8988T (cell line): Measurements from ENCODE around the gene RUSC1.
"Not testable (repeated sequence)": the region's sequence is repeated elsewhere in the genome, so short reads cannot be mapped to it uniquely, and the experiment has no call there.

Experiments
- DNase-seq: peaks from one replicate; pipeline ENCODE4 v3.0.0; 2011

RUSC1 gene

DNA sequence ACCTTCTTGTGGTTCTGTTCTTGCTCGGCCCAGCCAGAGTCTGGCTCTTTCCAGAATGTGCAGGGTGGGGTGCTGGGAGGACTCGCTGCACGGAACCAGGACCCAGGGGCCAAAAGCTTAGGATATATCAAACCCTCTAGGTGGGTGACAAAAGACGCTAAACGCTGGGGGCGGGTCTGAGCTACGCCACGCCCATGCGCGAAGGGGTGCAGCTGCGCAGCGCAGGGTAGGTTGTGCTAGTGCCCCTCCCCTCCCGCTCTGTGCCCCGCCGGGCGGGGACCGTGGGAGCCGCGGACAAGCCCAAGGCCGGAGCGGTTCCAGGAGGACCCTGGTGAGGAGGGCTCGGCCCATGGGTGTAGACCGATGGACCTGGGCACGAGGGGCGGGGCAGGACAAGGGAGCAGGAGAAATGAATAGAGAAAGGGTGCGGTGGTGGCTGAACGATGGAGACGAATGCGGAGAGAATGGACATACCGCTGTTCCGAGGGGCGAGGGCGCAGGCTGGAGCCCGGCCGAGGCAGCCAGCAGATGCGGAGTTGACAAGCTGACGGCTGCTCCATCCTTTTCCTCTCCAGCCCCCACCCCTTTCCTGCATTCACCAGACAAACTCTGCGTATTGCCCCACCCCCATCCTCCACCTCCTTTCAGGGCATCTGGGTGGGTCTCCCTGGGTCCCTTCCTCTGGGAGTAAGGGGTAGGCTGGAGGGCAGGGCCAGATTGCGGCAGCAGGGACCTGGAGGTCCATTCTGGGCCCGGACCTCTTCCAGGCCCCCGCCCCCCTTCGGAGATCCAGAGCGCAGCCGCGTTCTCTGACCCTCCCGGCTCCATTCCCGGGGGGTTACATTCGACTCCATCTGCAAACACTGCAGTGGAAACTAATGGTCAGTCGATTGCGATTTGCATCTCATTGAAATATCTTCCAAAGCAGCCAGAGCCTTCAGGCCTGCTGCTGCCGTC lies at the start of gene RUSC1:
RUSC1 (plus strand) TSS at position 234 of the 957 bp plus-strand sequence. CDS start 880 bp downstream, outside the sequence.
- DNase-seq = no peak

GRCh38 chr1:155272466-155273342 lies 48.0 kb upstream of the RUSC1 start:
- no peak for DNase-seq

GRCh38 chr1:155273343-155274245 lies 47.1 kb upstream of the RUSC1 start, which contains the start of gene CLK2:
TSS of gene CLK2 (minus strand) at chr1:155273504. CDS start at chr1:155270977, 2,527 bp downstream.
- peak; percentile 99 for DNase-seq

DNA sequence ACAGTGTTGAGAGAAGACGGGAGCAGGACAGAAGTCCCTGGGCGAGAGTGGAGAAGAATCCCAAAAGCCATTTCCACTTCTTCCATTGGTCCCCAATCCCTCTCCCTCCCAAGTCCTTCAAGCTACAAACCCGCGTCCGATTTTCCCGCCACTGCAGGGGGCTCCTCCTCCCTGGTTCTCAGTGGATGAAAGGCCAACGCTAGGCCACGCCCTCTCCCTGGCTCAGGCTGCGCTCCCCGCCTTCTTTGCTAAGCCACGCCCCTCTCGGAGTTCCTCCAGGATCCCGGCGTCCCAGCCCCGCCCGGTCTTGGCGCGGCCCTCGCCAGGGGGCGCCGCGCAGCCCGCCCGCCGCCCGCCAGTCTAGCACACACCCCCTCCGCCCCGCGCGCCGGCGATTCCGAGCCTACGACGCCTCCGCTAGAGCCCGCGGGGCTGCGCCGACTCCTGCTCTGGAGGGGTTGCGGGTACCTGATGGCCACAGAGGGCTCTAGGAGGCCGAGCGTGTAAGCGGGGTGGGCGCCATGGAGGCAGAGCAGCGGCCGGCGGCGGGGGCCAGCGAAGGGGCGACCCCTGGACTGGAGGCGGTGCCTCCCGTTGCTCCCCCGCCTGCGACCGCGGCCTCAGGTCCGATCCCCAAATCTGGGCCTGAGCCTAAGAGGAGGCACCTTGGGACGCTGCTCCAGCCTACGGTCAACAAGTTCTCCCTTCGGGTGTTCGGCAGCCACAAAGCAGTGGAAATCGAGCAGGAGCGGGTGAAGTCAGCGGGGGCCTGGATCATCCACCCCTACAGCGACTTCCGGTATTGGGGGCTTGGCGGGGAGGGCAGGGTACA lies 43.4 kb upstream of the RUSC1 start, which contains the start of gene HCN3:
HCN3 (plus strand) TSS at position 394 of the 832 bp plus-strand sequence; CDS start at position 522, 128 bp downstream.
- peak; percentile 96 for DNase-seq

- peak; percentile 79 for DNase-seq
Observed at GRCh38 chr1:155277902-155278688, 42.6 kb upstream of the RUSC1 start.

DNA sequence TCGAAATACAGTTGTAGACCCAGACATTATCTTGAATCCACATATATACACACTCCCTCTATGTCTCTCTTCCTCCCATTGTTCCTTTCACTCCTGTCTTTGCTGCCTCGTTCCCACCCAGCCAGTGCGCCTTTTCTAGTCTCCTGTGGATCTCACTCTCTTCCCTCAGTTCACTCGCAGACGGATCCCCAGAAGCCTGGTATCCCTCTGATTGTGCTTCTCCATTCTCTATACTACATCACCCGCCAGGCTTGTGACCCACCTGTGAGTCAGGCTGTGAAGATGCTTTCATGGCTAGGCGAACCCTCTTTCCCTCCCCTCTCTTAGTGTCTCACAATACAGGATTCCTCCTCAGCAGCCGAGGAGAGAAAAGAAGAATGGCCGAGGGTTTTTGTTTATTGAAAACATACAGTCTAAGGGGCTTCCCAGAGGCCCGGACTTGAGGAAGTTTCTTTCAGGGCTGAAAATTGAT lies 42.0 kb upstream of the RUSC1 start:
- DNase-seq = no peak

DNA sequence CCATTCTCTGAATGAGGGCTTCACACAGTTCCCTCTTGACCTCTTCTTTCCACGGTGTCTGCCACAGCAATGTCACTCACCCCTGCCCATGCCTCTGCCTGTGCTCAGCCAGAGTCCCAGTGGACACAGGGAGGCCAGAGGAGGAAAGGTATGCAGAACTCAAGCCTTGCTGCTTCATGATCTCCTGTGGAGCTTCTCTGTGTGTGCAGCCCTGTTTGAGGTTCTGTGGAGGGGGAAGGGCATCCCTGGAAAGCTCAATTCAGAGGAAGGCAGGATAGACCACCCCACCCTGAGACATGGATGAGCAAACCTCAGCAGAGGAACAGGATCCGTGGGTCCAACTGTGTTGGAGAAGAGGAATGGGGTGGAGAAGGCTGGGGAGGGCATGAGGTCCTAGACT lies 41.4 kb upstream of the RUSC1 start:
- no peak for DNase-seq

DNA sequence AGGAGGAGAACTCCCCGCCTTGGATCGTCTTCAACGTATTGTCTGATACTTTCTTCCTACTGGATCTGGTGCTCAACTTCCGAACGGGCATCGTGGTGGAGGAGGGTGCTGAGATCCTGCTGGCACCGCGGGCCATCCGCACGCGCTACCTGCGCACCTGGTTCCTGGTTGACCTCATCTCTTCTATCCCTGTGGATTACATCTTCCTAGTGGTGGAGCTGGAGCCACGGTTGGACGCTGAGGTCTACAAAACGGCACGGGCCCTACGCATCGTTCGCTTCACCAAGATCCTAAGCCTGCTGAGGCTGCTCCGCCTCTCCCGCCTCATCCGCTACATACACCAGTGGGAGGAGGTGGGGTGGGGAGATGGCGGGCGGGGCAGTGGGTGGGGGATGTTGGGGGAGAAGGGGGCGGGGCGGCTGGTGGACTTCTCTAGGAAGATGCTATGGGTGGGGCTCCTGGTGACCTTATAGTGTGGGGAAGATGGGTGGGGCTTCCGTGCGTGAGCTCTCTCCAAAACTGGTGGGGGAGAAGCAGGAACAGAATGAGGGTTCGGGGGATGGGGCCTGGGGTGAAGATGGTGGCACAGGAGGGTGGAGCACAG lies 38.1 kb upstream of the RUSC1 start:
- DNase-seq = no peak

- DNase-seq = no peak
Observed at GRCh38 chr1:155284476-155284875, 36.2 kb upstream of the RUSC1 start.

- DNase-seq = no peak
Observed at GRCh38 chr1:155285063-155285462, 35.6 kb upstream of the RUSC1 start.

GRCh38 chr1:155285631-155286044 lies 35.1 kb upstream of the RUSC1 start:
- DNase-seq = no peak

DNA sequence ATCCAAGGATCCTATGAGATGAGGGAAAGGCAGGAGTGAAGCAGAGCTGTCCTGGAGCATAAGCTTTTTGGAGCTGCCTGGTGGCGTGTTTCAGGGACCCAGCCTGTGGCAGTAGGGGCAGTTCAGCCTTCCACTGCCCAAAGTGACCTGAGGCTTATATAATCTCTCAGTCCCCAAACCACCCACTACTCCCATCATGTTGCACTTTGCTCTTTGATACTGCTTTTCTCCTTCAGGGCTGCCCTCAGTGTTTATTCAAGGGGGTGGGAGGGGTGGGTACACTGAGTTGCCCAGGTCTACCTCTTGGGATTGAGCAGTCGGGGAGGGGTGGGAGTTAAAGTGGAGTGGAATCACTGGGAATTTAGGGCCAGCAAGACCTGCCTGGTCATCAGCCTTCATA lies 34.1 kb upstream of the RUSC1 start:
- DNase-seq = no peak

DNA sequence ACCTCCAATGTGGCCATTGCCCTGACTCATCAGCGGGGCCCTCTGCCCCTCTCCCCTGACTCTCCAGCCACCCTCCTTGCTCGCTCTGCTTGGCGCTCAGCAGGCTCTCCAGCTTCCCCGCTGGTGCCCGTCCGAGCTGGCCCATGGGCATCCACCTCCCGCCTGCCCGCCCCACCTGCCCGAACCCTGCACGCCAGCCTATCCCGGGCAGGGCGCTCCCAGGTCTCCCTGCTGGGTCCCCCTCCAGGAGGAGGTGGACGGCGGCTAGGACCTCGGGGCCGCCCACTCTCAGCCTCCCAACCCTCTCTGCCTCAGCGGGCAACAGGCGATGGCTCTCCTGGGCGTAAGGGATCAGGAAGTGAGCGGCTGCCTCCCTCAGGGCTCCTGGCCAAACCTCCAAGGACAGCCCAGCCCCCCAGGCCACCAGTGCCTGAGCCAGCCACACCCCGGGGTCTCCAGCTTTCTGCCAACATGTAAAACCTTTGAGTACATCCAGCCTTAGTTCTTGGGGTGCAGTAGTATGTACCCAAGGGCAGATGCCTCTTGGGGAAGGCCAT lies 32.6 kb upstream of the RUSC1 start:
- no peak for DNase-seq

DNA sequence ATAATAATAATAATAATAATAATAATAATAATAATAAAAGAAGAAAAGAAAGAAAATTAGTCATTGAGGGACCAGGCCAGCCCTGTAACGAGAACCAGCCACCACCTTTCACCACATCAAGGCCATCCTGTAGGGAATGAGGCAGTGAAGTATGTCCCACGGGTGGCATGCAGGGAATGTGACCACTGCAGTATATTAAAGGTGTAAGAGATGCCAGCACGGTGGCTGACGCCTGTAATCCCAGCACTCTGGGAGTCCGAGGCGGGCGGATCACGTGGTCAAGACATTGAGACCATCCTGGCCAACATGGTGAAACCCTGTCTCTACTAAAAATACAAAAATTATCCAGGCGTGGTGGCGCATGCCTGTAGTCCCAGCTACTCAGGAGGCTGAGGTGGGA lies 29.7 kb upstream of the RUSC1 start:
- DNase-seq = not testable (repeated sequence)

GRCh38 chr1:155293086-155293749 lies 27.5 kb upstream of the RUSC1 start:
- DNase-seq = no peak

GRCh38 chr1:155294520-155295182 lies 26.0 kb upstream of the RUSC1 start:
- DNase-seq = no peak

GRCh38 chr1:155295183-155295941 lies 25.3 kb upstream of the RUSC1 start:
- DNase-seq = no peak

DNA sequence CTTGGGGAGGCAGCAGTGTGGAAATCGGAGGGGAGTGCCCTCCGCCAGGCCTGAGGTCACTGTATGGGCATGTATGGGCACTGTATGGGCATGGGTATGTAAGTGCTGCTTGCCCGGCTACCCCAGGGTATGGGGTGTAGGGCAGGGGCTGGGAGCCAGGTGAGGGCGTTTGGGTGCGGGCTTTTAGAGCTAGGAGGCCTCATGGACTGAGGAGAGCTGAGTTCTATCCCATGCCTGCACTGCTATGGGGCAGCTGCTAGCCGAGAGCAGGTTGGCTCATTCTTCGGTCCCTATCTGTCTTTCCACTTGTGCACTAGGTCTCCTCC lies 24.8 kb upstream of the RUSC1 start:
- no peak for DNase-seq
